BE2C (cell line): ENCODE measurements around the gene SLC51A.
A peak's percentile ranks its signal among the peaks of the same experiment; 100 is the strongest.
"Not testable (repeated sequence)": the region's sequence is repeated elsewhere in the genome, so short reads cannot be mapped to it uniquely, and the experiment has no call there.

Source experiments
- DNase-seq: peaks from one replicate; pipeline ENCODE4 v3.0.0-alpha.2; 2020
- H3K27me3 ChIP-seq: fragments of 250-450 bp; sonication (Bioruptor Pico); 2 replicates; pipeline ENCODE4 v1.5.1; 2020; ENCODE audit warnings: mild to moderate bottlenecking
- H3K36me3 ChIP-seq: fragments of 250-450 bp; sonication (Bioruptor Pico); 2 replicates; pipeline ENCODE4 v1.5.1; 2020; ENCODE audit warnings: mild to moderate bottlenecking
- H3K4me1 ChIP-seq: fragments of 250-450 bp; sonication (Bioruptor Pico); 2 replicates; pipeline ENCODE4 v1.5.1; 2020
- H3K4me3 ChIP-seq: 2 replicates; pipeline ENCODE4 v1.5.1; 2011; ENCODE audit warnings: low read depth, low read length
- H3K9me3 ChIP-seq: fragments of 250-450 bp; sonication (Bioruptor Pico); 2 replicates; pipeline ENCODE4 v1.5.1; 2020
- TF ChIP-seq, protein P1 (sequence below): IDR thresholded peaks from 2 replicates; pipeline ENCODE4 v1.5.1; 2012; ENCODE audit warnings: mild to moderate bottlenecking, low read depth, low read length

Gene SLC51A

DNA sequence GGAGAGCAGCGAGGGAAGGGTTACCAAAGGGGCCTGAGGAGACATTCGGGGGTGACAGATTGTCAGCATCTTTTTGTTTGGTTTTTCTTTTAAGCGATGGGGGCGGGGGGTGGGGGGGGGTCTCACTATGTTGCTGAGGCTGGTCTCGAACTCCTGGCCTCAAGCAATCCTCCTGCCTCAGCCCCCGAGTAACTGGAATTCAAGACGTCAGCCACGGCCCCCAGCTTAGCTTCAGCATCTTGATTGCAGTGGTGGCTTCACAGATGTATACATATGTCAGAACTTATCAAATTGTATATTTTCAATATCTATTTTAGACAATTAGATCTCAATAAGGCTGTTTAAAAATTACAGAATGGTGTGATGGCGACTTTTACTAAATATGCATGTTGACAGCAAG, 36.0 kb upstream of the SLC51A start:
- H3K4me1 ChIP-seq, result no peaks in the 10 kb centered on the region
- TF ChIP-seq, protein P1, sequence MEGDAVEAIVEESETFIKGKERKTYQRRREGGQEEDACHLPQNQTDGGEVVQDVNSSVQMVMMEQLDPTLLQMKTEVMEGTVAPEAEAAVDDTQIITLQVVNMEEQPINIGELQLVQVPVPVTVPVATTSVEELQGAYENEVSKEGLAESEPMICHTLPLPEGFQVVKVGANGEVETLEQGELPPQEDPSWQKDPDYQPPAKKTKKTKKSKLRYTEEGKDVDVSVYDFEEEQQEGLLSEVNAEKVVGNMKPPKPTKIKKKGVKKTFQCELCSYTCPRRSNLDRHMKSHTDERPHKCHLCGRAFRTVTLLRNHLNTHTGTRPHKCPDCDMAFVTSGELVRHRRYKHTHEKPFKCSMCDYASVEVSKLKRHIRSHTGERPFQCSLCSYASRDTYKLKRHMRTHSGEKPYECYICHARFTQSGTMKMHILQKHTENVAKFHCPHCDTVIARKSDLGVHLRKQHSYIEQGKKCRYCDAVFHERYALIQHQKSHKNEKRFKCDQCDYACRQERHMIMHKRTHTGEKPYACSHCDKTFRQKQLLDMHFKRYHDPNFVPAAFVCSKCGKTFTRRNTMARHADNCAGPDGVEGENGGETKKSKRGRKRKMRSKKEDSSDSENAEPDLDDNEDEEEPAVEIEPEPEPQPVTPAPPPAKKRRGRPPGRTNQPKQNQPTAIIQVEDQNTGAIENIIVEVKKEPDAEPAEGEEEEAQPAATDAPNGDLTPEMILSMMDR, result no peak
- H3K27me3 ChIP-seq, result no peaks in the 10 kb centered on the region
- no peaks in the 10 kb centered on the region for H3K36me3 ChIP-seq
- no peak for DNase-seq
- H3K4me3 ChIP-seq, result no peak overlapping the region
- no peaks in the 10 kb centered on the region for H3K9me3 ChIP-seq

DNA sequence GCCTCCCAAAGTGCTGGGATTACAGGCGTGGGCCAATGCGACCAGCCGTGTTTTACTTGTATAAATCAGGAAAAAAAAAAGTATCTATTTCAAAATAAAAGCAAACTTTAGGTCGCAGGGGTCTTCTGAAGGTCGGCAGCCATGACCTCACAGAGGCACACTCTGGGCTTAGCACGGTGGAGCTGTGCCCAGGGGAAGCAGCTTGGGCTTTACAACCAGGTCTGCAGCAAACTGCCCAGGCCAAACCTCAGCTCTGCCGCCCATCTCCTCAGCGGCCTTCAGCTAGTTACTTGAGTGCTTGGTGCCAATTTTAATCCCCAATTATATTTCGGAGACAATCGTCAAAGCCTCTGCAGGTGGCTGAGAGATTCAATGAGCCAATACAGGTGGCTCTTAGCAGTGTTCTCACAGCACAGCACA, 35.2 kb upstream of the SLC51A start:
- TF ChIP-seq, protein P1, result no peak
- Histone ChIP-seq H3K27me3 (no peaks in the 10 kb centered on the region), H3K9me3 (no peaks in the 10 kb centered on the region), H3K36me3 (no peaks in the 10 kb centered on the region), H3K4me1 (no peaks in the 10 kb centered on the region), H3K4me3 (no peak overlapping the region)
- DNase-seq, result no peak

DNA sequence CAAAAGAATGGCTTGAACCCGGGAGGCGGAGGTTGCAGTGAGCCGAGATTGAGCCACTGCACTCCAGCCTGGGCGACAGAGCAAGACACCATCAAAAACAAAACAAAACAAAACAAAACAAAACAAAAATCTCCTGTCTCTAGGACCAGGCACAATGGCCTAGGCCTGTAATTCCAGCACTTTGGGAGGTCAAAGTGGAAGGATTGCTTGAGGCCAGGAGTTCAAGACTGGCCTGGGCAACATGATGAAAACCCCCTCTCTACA, 32.2 kb upstream of the SLC51A start:
- not testable (repeated sequence) for H3K9me3 ChIP-seq, H3K36me3 ChIP-seq, DNase-seq, H3K4me3 ChIP-seq, H3K4me1 ChIP-seq, H3K27me3 ChIP-seq

DNA sequence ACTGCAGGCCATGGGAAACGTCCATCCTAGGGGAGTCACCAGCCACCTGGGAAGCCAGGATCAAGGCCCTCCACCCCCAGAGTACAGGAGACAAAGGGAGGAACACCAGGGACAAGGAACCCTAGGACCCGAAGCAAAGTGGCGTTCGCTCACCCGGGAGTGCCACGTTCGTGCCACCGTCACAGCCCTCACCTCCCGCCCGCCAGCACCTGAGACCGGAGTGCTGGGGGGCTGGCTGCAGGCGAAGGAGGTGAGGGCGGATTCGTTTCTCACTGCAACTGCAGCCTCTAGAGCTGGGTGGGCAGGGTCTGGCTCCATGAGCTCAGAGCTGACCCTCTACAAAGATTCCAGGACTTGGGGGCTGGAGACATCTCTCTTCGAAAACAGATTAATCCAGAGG, 31.5 kb upstream of the SLC51A start:
- Histone ChIP-seq H3K36me3 (no peaks in the 10 kb centered on the region), H3K4me1 (no peaks in the 10 kb centered on the region; the same call in 1 of the 2 replicates), H3K27me3 (no peaks in the 10 kb centered on the region), H3K9me3 (no peaks in the 10 kb centered on the region), H3K4me3 (no peak overlapping the region)
- no peak for DNase-seq
- TF ChIP-seq, protein P1, result no peak

DNA sequence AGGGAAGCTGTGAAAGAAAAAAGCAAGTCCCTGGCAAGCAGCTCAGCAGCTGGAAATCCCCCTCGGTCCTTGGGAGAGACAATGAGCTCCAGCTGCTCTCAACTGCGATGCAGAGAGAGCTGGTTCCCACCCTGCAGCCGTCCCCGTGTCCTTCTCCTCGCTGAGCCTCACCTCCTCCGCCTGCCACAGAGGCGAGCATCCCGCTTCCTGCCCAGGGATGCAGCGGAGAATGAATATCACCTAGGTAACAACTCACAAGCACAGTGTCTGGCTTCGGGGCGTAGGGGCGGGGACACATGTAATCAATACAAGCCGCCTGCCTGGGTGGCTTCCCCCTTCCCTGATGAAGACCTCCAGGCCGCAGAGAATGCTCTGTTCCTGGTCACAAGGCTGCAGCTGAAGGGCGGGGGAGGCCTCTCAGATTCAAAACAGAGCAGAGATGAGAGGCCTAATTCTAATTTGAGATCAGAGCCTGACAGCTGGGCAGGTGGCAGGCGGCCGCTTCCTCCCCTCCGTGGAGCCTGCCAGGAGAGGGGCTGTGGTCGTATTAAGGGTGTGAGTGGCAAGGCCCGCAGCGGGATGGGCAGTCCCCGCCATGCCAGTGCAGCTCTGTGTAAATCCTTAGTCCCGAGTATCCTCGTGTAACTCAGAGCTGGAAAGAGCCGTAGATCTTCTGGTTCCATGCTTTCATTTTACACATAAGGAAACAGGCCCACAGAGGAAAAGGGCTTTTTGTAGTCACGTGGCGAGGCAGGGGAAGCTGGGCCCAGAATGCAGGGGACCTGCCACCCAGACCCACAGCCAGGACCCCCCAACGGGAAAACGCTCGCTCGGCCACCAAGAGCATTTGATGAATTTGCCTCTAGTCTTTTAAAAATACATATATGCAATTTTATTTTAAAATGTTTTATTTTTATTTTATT, 29.4 kb upstream of the SLC51A start:
- TF ChIP-seq, protein P1, result no peak
- Histone ChIP-seq H3K9me3 (no peaks in the 10 kb centered on the region), H3K4me3 (peak overlapping the region; percentile 36), H3K4me1 (no peaks in the 10 kb centered on the region; the same call in 1 of the 2 replicates), H3K36me3 (no peaks in the 10 kb centered on the region), H3K27me3 (no peaks in the 10 kb centered on the region)
- DNase-seq, result peak; percentile 73

DNA sequence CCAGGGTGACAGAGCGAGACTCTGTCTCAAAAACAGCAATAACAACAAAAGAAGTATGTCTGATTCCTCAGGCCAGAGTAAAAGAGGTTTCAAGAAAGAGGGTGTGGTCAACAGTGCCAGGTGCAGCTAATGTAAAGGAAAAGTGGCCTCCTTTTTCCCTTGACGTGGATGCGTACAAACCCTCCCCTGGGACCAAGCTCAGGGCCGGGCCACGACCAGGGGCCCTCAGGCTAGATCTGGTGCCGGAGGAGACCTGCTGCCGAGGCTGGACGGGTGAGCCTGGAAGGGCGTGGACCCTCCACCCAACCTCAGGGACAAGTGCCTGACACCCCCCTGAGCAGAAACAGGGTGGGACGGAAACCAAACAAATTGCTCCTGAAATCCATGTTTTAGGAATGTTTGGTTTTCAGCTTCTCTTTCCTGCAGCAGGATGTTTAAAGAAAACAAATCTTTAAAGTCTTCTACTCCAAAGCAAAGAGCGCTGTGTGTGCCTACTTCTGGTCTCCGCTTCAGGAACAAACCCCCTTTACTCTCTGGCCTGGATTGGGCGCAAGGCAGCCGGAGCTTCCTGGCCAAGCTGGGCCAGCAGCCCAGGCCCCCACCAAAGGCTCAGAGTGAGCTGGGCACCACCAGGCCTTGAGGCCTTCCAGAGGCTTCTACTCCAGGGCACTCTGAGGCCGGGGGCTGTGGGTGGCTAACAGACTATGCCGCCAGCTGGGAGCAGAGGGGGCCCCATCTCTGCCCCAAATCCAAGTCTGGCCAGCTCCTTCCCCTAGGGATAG, 26.6 kb upstream of the SLC51A start:
- Histone ChIP-seq H3K36me3 (no peaks in the 10 kb centered on the region), H3K4me1 (peaks cover 2% of the 10 kb centered on the region), H3K9me3 (no peaks in the 10 kb centered on the region), H3K4me3 (no peak overlapping the region), H3K27me3 (no peaks in the 10 kb centered on the region)
- DNase-seq, result no peak
- TF ChIP-seq, protein P1, result no peak
